Lung (tissue), 12 donors: ENCODE measurements around the gene STPG1. TPM values are rescaled to one million over a fixed set of nuclear protein-coding genes. Genes with fewer than 3 reads are reported as not detected.

ENCODE experiments used
- ATAC-seq: fragments of 200-7000 bp; cut with Tn5 transposase; one replicate; pipeline ENCODE4 v1.9.1; 2020; ENCODE audit warnings: moderate number of reproducible peaks; ENCODE audit not compliant: insufficient read depth, low FRiP score
- DNase-seq, 3 donors: peaks; one replicate each; pipeline ENCODE4 v3.0.0-alpha.2; 2013 to 2017
- H3K27ac ChIP-seq, 2 donors: one replicate each; pipeline ENCODE4 v1.5.1; 2013; ENCODE audit warnings: mild to moderate bottlenecking in 2 of 2, moderate library complexity in 2 of 2, control low read depth in 1 of 2, inconsistent platforms in 1 of 2, low read depth in 1 of 2, low read length in 1 of 2
- H3K27me3 ChIP-seq, 3 donors: one replicate each; pipeline ENCODE4 v1.5.1; 2013; ENCODE audit warnings: low read length in 2 of 3; ENCODE audit not compliant: control insufficient read depth in 3 of 3, insufficient read depth in 3 of 3
- H3K36me3 ChIP-seq, 4 donors: one replicate each; pipeline ENCODE4 v1.5.1; 2013; ENCODE audit warnings: low read length in 4 of 4, mild to moderate bottlenecking in 1 of 4, moderate library complexity in 1 of 4; ENCODE audit not compliant: control insufficient read depth in 4 of 4, insufficient read depth in 4 of 4
- H3K4me1 ChIP-seq, 5 donors: one replicate each; pipeline ENCODE4 v1.5.1; 2013; ENCODE audit warnings: low read length in 5 of 5, mild to moderate bottlenecking in 2 of 5, moderate library complexity in 1 of 5; ENCODE audit not compliant: control insufficient read depth in 5 of 5, insufficient read depth in 5 of 5
- H3K4me3 ChIP-seq: one replicate; pipeline ENCODE4 v1.5.1; 2013; ENCODE audit warnings: mild to moderate bottlenecking, control low read depth, moderate library complexity
- H3K9ac ChIP-seq, 2 donors: one replicate each; pipeline ENCODE4 v1.5.1; 2013; ENCODE audit warnings: low read length in 2 of 2, control low read depth in 1 of 2; ENCODE audit not compliant: insufficient read depth in 1 of 2
- H3K9me3 ChIP-seq, 4 donors: one replicate each; pipeline ENCODE4 v1.5.1; 2013; ENCODE audit warnings: low read length in 3 of 4, mild to moderate bottlenecking in 1 of 4, moderate library complexity in 1 of 4; ENCODE audit not compliant: control insufficient read depth in 4 of 4, insufficient read depth in 3 of 4
- WGBS, 2 donors: extraction: QIAGEN DNeasy Blood & Tissue Kit; methylation state at CpG; one replicate each; pipeline ENCODE4 v1.1.7; 2013; 5-methylcytosine and 5-hydroxymethylcytosine counted together
- polyA plus RNA-seq, 2 donors: library from polyadenylated mRNA; stranded (reverse); fragments of 200-250 nt; gene quantifications; one replicate each; pipeline ENCODE4 v1.2.1, GENCODE V29; 2013
- total RNA-seq, 2 donors: library from RNA; depleted of rRNA in 1 of 2; stranded (reverse); fragments of >200 nt in 1 of 2; gene quantifications; one replicate each; pipeline ENCODE4 v1.2.1, GENCODE V29; 2014 to 2021
- TF ChIP-seq, protein P1 (sequence below): IDR thresholded peaks from 2 replicates; pipeline ENCODE4 v1.5.1; 2012; ENCODE audit warnings: mild to moderate bottlenecking; ENCODE audit errors: control extremely low read depth, extremely low read depth
- donor health status: control.
- donor health status: control.
- donor health status: Bipolar disorder and iron deficiency.
- donor health status: healthy.
- donor health status: DM: yes; HTN: yes; CAD: no.

STPG1 gene
- total and polyA plus RNA-seq, 4 donors, result 6.7 to 13.5 (median 9.8) TPM

DNA sequence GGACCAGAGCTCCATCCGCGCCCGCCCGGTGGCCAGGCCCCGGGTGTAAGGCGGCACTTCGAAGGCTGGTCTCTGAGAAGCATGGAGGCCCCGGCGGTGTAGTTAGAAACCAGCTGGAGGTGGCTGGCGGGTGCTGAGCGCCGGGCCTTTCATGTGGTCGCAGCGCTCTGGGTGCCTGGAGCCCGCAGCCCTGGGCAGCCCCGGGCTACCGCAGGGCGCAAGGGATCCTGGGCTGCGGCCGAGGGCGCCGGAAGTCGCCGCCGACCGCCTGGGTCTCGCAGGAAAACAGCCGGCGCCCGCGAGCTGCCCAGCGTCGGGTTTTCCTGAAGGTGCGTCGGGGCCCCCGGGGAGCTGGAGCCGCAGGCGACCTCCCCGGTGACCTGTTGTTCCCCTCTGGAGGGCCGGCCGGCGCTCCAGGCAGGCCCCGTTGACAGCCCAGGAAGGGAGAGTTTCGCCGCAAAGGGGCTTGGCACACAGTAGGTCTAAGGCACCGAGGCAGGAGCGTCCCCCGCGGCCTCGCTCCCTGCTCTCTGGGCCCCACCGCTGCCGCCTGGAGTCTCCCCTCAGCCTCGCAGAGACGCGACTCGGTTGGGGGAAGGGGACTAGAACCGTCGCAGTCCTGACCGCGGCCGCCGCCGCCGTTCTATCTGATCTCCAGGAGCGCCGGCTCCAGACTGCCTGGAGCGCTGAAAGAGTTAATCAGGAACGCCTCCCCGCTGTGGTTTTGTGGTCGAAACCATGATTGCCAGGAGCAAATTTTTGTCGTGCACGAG is 91.7 kb downstream of the STPG1 start:
- Histone ChIP-seq H3K9me3 (no peaks in the 10 kb centered on the region), H3K9ac (peak overlapping the region in 1 of 2 donors; percentile 81), H3K27ac (no peak overlapping the region), H3K4me3 (peak overlapping the region; percentile 29), H3K27me3 (peaks cover 0 to 18% (median 0%) of the 10 kb centered on the region in 3 donors), H3K4me1 (peaks cover 0 to 49% (median 5%) of the 10 kb centered on the region in 5 donors), H3K36me3 (no peaks in the 10 kb centered on the region)
- DNase-seq (peak; percentile 37 to 64 (median 52)), ATAC-seq (peak; percentile 27)
- TF ChIP-seq, protein P1, sequence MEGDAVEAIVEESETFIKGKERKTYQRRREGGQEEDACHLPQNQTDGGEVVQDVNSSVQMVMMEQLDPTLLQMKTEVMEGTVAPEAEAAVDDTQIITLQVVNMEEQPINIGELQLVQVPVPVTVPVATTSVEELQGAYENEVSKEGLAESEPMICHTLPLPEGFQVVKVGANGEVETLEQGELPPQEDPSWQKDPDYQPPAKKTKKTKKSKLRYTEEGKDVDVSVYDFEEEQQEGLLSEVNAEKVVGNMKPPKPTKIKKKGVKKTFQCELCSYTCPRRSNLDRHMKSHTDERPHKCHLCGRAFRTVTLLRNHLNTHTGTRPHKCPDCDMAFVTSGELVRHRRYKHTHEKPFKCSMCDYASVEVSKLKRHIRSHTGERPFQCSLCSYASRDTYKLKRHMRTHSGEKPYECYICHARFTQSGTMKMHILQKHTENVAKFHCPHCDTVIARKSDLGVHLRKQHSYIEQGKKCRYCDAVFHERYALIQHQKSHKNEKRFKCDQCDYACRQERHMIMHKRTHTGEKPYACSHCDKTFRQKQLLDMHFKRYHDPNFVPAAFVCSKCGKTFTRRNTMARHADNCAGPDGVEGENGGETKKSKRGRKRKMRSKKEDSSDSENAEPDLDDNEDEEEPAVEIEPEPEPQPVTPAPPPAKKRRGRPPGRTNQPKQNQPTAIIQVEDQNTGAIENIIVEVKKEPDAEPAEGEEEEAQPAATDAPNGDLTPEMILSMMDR, result no peak
- WGBS, 2 donors, result 6 to 10% methylated on average over 64 to 72 of the region's 72 CpGs

DNA sequence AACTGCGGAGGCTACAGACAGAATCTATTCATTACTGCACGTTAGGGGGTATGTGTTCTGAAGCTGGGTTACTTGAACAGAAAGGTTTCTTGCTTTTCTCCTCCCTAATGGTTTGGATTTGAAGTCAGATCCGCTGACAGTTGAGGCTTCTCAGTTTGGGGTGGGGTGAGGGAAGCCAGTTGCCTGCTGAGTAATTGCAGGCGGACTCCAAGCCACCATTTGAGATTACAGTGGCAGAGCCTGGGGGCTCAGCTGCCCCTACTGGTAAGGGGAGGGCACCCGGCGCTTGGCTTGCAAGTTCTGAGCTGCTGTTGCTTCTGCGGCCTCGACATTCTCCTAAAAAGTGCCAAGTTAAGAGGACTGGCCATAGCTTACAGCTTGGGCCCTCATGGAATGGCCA is 92.5 kb downstream of the STPG1 start:
- DNase-seq (no peak), ATAC-seq (no peak)
- H3K4me1 ChIP-seq, result peaks cover 0 to 52% (median 5%) of the 10 kb centered on the region in 5 donors
- H3K27ac ChIP-seq, result no peak overlapping the region
- H3K9ac ChIP-seq, result no peak overlapping the region
- H3K36me3 ChIP-seq, result no peaks in the 10 kb centered on the region
- H3K4me3 ChIP-seq, result no peak overlapping the region
- WGBS, 2 donors, result 83 to 87% methylated on average over 8 of the region's 8 CpGs
- TF ChIP-seq, protein P1, result no peak
- H3K27me3 ChIP-seq, result peaks cover 0 to 18% (median 0%) of the 10 kb centered on the region in 3 donors
- H3K9me3 ChIP-seq, result no peaks in the 10 kb centered on the region

DNA sequence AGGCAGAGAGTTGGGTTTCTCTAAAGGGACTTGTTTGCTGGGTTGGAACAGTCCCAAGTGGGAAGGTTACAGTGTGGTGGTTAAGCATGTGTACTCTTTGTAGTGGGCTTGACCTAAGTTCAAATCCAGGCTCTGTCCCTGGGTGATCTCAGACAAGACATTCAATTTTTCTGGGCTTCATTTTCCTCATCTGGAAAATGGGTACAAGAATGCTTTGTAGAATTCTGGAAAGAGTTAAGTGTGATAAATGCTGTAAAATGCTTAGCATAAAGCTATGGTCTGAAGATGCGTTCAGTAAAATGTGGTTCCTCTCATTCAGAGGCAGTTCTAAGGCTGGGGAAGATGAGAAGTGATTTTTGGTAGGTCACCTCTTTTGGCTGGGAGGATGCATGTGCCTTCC is 93.6 kb downstream of the STPG1 start:
- TF ChIP-seq, protein P1, result no peak
- no peak overlapping the region for H3K4me3 ChIP-seq
- H3K27me3 ChIP-seq, result peaks cover 0 to 18% (median 0%) of the 10 kb centered on the region in 3 donors
- H3K9ac ChIP-seq, result no peak overlapping the region
- no peak overlapping the region for H3K27ac ChIP-seq
- H3K9me3 ChIP-seq, result no peaks in the 10 kb centered on the region
- WGBS, 2 donors, result 85 to 86% methylated on average over 1 of the region's 1 CpG
- DNase-seq, result no peak
- no peaks in the 10 kb centered on the region for H3K36me3 ChIP-seq
- H3K4me1 ChIP-seq, result peaks cover 0 to 52% (median 5%) of the 10 kb centered on the region in 5 donors
- ATAC-seq, result no peak
